Right lobe of liver (tissue), 4 donors: ENCODE results near the gene TADA2B.

Source experiments
- CTCF ChIP-seq, 4 donors: fragments of 200-600 bp in 3 of 4; fragments of 450-650 bp in 1 of 4; IDR thresholded peaks; one replicate each; pipeline versions ENCODE4 v1.5.1 to v1.8.0; 2016 to 2022; ENCODE audit warnings: antibody characterized with exemption in 4 of 4, mild to moderate bottlenecking in 2 of 4
- POLR2A ChIP-seq: fragments of 450-650 bp; IDR thresholded peaks from one replicate; pipeline ENCODE4 v1.6.1; 2017; ENCODE audit warnings: antibody characterized with exemption, mild to moderate bottlenecking
- donor health status: DM: no; HTN: no; CAD: no.
- donor health status: DM: no; HTN: no; CAD: no.
- donor health status: DM: no; HTN: yes; CAD: no.

GRCh38 chr4:7055111-7055989 lies 12.2 kb downstream of the TADA2B start:
- TF ChIP-seq CTCF (IDR thresholded peaks at IDR 0.05) (no peak), POLR2A (no peak)
